NCI-H146 treated with DMSO at 0.1 percent for 48 hours (cell line): ENCODE data around the gene FAM83G.
A peak's percentile ranks its signal among the peaks of the same experiment; 100 is the strongest.

Source experiments
- DNase-seq: peaks from one replicate; lab custom pipeline; 2025; ENCODE audit not compliant: unreplicated experiment; lab: John Stamatoyannopoulos, UW

The FAM83G gene

GRCh38 chr17:19010729-19011505, 6.4 kb upstream of the FAM83G start:
- DNase-seq = no peak

GRCh38 chr17:19009970-19010369, 5.4 kb upstream of the FAM83G start:
- no peak for DNase-seq

GRCh38 chr17:19006698-19007097, 2.1 kb upstream of the FAM83G start:
- DNase-seq = no peak

- no peak for DNase-seq
These were observed 1.3 kb upstream of the FAM83G start for GRCh38 chr17:19005789-19006430.

- DNase-seq = no peak
These were observed 691 bp upstream of the FAM83G start for GRCh38 chr17:19005137-19005773.

- peak; percentile 18 for DNase-seq
These were observed 782 bp downstream of the FAM83G start for GRCh38 chr17:19003543-19004420.

- no peak for DNase-seq
These were observed 1.6 kb downstream of the FAM83G start for GRCh38 chr17:19002805-19003542.

GRCh38 chr17:19001907-19002590, 2.5 kb downstream of the FAM83G start:
- DNase-seq = no peak

- no peak for DNase-seq
These were observed 3.8 kb downstream of the FAM83G start for GRCh38 chr17:19000531-19001325.

GRCh38 chr17:18999911-19000310, 4.7 kb downstream of the FAM83G start:
- no peak for DNase-seq

- no peak for DNase-seq
These were observed 5.2 kb downstream of the FAM83G start for GRCh38 chr17:18999394-18999793.

- DNase-seq = no peak
These were observed 6.8 kb downstream of the FAM83G start for GRCh38 chr17:18997650-18998196.

GRCh38 chr17:18996458-18996857, 8.1 kb downstream of the FAM83G start:
- peak; percentile 4 for DNase-seq

GRCh38 chr17:18995220-18995619, 9.3 kb downstream of the FAM83G start:
- no peak for DNase-seq

- no peak for DNase-seq
These were observed 9.9 kb downstream of the FAM83G start for GRCh38 chr17:18994631-18995030.

GRCh38 chr17:18993905-18994526, 10.5 kb downstream of the FAM83G start:
- no peak for DNase-seq

- DNase-seq = no peak
These were observed 12.0 kb downstream of the FAM83G start for GRCh38 chr17:18992454-18993130.
